ENCODE results near the gene UGT1A7.
"Not testable (repeated sequence)": the region's sequence is repeated elsewhere in the genome, so short reads cannot be mapped to it uniquely, and the experiment has no call there.

UGT1A7 gene

GRCh38 chr2:233681521-233682099 is at the start of gene UGT1A7:
UGT1A7 (plus strand) TSS chr2:233681901; CDS start chr2:233681938, 37 bp downstream.
- DNase-seq: no peak

DNA sequence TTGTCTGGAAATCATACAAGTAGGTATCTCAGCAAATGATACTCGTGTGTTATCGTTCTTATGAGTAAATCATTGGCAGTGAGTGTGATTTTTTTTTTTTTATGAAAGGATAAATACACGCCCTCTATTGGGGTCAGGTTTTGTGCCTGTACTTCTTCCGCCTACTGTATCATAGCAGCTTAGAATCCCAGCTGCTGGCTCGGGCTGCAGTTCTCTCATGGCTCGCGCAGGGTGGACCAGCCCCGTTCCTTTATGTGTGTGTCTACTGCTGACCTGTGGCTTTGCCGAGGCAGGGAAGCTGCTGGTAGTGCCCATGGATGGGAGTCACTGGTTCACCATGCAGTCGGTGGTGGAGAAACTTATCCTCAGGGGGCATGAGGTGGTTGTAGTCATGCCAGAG is 45.4 kb upstream of the UGT1A7 start, which contains the start of gene UGT1A10:
Gene UGT1A10 (plus strand): TSS at position 143 of the 400 bp plus-strand sequence. CDS start 75 bp downstream, at position 218.
- not testable (repeated sequence) for DNase-seq

GRCh38 chr2:233638836-233639235 is 42.9 kb upstream of the UGT1A7 start:
- no peak for DNase-seq

- no peak for DNase-seq
Observed at GRCh38 chr2:233639860-233640259, 41.8 kb upstream of the UGT1A7 start.

DNA sequence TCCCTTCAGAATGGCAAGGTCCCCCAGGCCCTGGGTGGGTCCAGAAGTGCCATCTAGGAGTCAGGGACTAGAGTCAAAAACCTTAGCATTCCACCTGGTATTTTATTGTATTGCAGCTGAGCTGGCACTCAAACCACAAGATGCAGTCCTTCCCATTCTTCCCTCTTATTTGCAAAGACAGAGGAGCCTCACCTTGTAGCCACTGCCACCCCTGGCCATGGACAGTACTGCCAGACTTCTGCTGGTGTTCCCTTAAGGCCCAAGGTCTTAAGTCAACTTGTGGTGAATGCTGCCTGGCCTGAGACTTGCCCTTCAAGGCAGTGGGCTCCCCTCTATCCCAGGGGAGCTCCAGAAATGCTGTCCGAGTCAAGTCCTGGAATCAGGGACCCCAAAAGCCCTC is 38.6 kb upstream of the UGT1A7 start:
- DNase-seq: no peak

DNA sequence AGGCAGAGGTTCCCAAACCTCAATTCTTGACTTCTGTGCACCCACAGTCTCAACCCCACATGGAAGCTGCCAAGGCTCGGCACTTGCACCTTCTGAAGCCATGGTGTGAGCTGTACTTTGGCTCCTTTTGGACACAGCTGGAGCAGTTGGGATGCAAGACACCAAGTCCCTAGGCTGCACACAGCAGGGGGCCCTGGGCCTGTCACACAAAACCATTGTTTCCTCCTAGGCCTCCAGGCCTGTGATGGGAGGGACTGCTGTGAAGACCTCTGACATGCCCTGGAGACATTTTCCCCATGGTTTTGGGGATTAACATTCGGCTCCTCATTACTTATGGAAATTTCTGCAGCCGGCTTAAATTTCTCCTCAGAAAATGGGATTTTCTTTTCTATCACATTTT is 35.7 kb upstream of the UGT1A7 start:
- DNase-seq: not testable (repeated sequence)

- DNase-seq: no peak
Observed at GRCh38 chr2:233650981-233651380, 30.7 kb upstream of the UGT1A7 start.

- DNase-seq: no peak
Observed at GRCh38 chr2:233651430-233651829, 30.3 kb upstream of the UGT1A7 start.

DNA sequence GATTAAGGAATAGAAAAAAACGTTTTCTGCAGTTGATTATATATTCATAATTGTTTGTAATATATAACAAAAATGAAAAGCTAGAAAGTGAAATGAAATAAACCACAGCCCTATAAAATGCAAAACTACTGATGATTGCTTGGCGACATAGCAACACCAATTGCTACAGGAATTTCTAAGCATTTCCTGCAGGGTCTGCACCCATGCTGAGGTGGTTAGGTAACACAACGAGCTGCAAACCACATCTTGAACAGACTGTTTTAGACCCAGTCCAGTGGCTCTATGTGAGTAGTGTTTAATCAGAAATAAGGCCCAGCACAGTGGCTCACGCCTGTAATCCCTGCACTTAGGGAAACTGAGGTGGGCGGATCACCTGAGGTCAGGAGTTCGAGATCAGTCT is 27.2 kb upstream of the UGT1A7 start:
- DNase-seq: no peak

DNA sequence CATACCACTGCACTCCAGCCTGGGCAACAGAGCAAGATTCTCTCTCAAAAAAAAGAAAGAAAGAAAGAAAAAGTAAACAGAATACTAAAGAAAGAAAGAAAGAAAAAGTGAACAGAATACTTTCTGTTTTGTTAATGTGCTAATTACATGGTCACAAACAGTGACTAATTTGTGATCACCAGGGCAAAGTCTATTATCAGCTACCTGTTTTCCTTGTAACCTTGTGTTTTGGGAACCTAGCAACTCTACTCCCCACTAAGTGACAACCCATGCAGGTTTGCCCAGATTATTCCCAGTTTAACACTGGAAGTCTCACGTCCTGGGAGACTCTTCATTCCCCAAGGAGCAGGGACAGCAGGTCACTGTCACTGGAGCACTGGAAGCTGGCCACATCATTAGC is 26.7 kb upstream of the UGT1A7 start:
- DNase-seq: no peak

DNA sequence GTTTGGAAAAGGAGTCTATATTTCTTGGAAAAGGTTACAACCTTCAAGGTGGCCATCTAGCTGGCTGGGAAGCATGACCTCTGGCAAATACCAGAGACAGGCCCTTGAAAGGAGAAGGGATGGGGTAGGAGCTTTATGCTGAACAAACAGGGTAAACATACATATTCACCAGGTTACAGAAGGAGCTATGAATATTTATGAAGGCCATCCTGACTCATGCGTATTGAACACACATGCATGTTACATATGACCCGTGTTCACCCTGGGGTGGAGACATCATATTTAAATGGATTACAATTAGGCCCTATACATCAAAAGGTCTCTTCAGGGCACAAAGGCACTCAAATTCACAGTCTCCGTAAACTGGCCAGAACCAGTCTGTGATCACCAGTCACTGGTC is 25.8 kb upstream of the UGT1A7 start:
- DNase-seq: not testable (repeated sequence)

DNA sequence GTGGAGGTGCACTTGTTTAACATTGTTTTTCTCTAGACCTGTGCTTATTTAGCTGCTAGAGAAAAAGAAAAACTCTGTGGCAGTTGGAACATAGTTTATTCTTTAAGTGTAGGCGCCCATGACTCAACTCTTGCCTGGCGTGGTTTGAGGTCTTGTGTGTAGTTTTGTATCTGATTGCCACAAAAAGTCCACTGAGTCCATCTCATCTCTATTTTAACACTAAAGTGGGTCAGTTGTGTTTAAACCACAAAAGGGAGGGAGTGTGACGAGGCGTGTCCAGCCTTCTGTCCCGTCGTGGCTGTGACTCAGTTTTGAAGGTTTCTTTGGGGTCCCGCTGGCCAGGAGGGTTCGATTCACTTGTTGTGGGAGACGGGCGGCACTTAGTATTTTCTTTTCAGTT is 25.3 kb upstream of the UGT1A7 start:
- DNase-seq: no peak

- DNase-seq: no peak
Observed at GRCh38 chr2:233658610-233659009, 23.1 kb upstream of the UGT1A7 start.

DNA sequence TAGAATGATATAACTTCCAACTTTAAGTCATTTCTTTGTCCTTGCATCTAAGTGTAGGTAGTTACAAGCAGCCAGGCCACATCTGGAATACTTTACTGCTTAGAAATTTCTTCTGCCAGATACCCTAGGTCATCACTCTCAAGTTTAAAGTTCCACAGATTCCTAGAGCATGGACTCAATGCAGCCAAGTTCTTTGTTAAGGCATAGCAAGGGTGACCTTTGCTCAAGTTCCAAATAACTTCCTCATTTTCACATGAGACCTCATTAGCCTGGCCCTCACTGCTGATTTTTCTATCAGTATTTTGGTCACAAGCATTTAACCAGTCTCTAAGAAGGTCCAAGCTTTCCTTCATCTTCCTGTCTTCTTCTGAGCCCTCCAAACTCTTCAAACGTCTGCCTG is 17.8 kb upstream of the UGT1A7 start:
- DNase-seq: no peak

GRCh38 chr2:233668605-233669260 is 13.0 kb upstream of the UGT1A7 start:
- no peak for DNase-seq

- DNase-seq: no peak
Observed at GRCh38 chr2:233671290-233672161, 10.2 kb upstream of the UGT1A7 start, which contains the start of gene UGT1A9. UGT1A9 (plus strand) TSS chr2:233671898; CDS start chr2:233671935, 37 bp downstream.

GRCh38 chr2:233672886-233673285 is 8.8 kb upstream of the UGT1A7 start:
- no peak for DNase-seq

GRCh38 chr2:233673896-233674295 is 7.8 kb upstream of the UGT1A7 start:
- DNase-seq: no peak

DNA sequence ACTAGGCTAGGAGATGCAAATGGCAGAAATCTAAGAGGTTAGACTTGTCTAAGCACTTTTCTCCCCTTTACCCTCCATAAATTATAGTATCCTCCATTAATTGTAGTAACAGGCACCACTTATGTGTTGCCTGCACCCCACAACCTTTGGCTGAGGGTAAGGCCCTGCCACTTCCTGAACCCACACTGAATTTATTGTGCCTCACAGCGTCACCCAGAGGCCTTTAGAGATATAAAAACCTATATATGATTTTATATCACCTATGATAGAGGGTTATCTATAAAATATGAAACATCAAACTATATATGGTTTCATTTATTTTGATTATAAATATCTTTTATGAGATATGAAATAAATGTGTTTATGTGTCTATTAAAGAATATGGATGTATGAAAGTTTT is 7.4 kb upstream of the UGT1A7 start:
- no peak for DNase-seq

GRCh38 chr2:233674995-233675394 is 6.7 kb upstream of the UGT1A7 start:
- DNase-seq: no peak

DNA sequence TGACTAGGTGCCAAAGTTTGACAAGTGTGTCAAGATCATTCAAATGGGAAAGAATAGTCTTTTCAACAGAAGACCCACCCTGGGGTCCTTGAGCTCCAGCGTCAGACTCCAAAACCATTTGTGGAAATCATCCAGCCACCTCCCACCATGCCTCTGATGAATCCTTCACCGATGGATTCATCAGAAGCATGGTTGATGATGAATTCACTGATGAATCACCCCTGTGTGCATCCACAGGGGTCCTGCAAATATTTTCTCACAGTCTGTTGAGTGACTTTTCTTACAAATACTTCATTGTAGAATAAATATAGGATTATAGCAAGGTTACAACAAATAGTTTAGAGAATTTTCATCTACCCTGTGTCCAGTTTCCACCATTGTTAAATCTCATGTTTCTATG is 5.7 kb upstream of the UGT1A7 start:
- DNase-seq: no peak

DNA sequence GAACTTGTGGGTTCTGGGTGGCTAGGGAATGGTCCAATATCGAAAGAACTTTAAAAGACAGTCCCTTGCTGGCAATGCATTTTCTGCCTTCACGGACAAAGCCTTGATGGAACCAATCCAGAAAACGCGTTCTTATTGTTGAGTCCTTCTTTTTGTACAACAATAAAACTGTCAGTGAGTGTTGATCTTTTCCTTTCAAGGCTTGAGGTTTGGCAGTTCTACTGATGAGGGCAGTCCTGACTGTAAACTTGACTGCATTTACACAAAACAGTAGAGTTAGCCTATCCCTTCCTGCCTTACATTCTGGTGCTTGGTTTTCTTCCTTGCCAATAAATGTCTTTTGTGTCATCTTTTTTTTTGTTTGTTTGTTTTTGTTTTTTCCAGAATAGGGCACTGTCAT is 2.5 kb upstream of the UGT1A7 start:
- no peak for DNase-seq

GRCh38 chr2:233680361-233681045 is 1.2 kb upstream of the UGT1A7 start:
- no peak for DNase-seq

Data from NCI-H1048 (cell line).